CD4-positive, alpha-beta T cell treated with Interleukin-17A for 1 hour (primary cell): ENCODE measurements around the gene MLN.

Experiments
- DNase-seq: peaks from one replicate; pipeline ENCODE4 v3.0.0-alpha.2; 2020

MLN gene, protein sequence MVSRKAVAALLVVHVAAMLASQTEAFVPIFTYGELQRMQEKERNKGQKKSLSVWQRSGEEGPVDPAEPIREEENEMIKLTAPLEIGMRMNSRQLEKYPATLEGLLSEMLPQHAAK

GRCh38 chr6:33803571-33804053, at the start of gene MLN:
Gene MLN (minus strand): TSS chr6:33804003. CDS start chr6:33801163, 2,840 bp downstream.
- DNase-seq = no peak

DNA sequence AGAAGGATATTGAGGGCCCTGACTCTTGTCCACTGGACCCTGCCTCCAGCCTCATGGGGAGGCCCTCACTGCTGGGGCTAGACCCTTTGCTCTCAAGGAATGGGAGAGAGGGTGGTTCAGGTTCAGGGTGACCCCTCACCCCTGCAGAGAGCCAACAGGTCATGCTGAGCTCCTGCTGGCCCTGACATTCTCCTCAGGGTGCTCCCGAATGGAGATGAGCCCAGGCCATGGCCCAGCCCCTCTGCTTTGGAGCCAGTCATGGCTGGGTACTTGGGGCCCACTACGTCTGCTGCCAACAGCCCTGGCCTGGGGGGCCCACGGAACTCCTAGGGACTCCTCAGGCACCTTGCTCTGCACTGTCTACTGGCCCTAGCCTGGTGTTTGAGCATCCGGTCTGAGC, 49.2 kb upstream of the MLN start:
- DNase-seq = no peak

DNA sequence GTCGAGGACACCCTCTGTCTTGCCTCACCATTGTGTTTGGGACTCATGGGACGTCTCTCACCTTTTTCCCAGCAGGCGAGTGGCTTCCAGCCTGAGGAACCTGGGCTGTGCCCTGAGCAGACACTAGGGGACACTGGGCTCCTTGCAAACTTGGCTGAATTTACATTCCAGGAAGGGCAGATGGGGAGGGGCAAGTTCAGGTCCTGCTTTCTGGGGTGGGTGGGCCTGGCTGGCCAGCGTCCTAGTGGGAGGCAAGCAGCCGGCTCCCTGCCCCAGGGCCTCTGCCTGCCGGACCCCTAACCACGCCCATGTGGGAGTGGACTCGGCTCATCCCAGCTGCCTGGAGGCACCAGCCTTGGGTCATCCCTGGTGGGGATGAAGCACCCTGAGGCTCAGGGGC, 48.2 kb upstream of the MLN start:
- peak; percentile 34 for DNase-seq

GRCh38 chr6:33850869-33851541, 47.2 kb upstream of the MLN start:
- DNase-seq = no peak

- DNase-seq = no peak
Measured at GRCh38 chr6:33850296-33850695, 46.5 kb upstream of the MLN start.

DNA sequence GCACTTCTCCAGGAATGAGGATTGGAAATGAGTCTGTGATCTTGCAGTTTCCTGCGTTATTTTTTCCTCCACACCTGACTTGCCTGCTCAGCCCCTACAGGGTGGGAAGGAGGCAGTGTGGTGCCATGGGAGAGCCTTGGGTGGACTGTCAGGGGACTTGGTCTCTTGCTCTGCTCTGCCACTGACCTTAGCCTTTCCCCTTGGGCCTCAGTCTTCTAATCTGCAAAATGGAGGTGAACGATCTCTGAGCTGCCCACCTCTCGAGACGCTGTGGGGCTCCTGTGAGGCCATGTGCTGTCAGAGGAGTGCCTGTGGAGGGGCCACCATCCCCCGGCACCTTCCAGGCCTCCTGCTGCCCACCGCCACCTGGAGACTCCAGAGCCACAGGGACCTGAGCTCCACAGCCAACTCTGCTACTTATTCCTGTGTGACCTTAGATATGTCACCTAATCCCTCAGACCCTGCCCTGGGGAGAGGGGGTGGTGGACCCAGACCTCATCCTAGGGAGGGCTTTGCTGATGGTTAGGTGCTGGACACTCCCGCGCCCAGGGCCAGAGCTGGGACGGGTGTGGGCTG, 45.8 kb upstream of the MLN start:
- DNase-seq = no peak

GRCh38 chr6:33848484-33848883, 44.7 kb upstream of the MLN start:
- DNase-seq = no peak

DNA sequence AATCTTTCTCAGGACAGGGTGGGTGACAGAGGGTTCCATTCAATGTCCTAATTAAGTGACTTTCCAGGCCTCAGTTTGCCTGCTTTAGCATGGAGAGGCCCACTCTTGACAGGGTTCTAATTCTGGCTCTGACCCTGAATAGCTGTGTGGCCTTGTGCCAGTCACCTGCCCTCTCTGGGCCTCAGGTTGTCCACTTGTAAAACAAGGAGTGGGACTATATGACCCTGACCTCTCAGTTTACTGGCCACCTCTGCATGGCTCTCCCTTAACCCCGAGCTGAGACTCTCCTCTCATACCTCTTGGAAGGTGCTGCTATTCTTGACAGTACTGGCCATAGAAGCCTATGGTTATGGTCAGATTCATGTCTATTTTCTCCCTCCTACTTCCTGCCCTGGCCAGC, 44.1 kb upstream of the MLN start:
- no peak for DNase-seq

DNA sequence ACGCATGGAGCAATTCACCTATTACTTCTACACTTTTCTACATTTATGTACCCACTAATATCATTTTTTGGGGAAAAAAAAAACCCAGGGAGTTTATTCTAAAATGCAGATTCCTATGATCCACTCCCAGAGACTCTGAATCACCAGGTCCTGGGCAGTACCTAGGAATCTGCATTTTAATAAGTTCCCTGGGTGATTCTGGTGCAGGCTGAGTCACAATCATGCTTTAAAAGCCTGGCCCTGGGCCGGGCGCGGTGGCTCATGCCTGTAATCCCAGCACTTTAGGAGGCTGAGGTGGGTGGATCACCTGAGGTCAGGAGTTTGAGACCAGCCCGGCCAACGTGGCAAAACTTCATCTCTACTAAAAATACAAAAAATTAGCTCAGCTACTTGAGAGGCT, 43.3 kb upstream of the MLN start:
- DNase-seq = no peak

DNA sequence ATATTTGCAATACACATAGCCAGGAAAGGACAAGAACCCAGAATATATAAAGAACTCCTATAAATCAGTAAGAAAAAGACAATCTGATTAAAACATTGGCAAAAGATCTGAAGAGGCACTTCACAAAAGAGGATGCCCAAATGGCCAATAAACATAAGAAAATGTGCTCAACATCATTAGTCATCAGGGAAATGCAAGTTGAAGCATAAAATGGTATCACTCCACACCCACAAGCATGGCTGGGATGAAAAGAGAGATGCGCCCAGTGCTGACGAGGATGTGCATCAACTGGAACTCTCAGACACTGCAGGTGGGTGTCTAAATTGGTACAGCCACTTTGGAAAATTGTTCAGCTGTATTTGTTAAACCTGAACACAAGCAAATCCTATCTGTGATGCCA, 42.4 kb upstream of the MLN start:
- no peak for DNase-seq

GRCh38 chr6:33845031-33845745, 41.4 kb upstream of the MLN start:
- DNase-seq = no peak

- DNase-seq = no peak
Measured at GRCh38 chr6:33843131-33844121, 39.6 kb upstream of the MLN start.

DNA sequence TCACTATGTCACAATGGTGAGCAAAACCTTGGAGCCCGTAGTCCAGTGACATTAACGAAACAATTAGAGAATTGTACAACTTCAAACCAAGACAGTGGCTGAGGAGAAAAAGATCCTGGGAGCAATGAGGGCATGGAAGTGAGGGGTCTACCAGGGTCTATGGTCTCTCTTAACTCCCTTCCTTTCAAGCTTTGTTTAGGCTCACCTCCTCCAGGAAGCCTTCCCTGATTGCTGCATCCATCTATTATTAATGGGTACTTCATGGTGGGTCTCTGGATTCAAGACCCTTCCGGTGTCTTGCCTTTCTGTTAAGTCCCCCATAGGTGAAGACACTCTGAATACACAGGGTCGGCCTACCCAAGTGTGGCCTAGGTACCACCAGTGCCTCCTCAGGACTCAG, 38.1 kb upstream of the MLN start:
- DNase-seq = no peak

- DNase-seq = no peak
Measured at GRCh38 chr6:33841070-33841469, 37.3 kb upstream of the MLN start.

DNA sequence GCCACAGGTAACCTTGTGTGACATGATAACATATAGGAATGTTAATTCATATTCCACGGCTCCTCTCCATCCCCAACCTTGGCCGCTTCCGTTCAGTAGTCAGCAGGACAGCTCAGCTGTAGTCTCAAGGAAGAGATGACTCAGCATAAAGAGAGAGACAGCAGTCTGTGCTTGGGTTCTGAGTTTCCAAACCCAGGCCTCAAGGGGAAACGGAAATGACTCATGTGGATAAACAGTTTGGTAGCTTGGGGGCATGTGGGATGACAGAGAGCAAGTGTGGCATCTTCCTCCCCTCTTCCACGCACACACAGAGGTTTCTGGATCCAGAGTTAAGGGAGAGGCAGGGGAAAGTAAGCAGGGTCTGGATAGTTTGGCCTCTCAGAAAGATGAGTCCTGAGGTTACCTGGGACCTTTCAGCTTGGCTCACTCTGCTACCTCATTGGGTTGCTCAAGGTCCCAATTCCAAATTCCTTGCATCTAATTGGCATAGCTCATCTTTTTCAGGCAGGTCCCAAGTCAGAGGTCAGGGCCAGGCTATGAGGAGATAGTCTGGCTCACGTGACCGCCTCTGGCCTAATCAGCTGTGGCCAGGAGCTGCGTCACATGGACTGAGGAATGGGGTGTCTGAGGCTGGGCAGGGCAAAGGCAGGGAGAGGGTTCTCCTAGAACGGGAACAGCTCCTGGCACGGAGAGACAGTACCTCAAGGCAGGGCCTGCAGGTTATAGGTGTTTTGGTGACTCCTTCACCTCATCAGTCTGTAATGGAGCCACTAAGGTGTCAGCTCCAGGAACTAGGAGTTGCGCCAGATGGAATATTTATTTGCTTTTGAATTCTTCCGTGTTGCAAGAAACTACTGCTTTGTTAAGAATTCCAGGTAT, 36.5 kb upstream of the MLN start:
- no peak for DNase-seq

DNA sequence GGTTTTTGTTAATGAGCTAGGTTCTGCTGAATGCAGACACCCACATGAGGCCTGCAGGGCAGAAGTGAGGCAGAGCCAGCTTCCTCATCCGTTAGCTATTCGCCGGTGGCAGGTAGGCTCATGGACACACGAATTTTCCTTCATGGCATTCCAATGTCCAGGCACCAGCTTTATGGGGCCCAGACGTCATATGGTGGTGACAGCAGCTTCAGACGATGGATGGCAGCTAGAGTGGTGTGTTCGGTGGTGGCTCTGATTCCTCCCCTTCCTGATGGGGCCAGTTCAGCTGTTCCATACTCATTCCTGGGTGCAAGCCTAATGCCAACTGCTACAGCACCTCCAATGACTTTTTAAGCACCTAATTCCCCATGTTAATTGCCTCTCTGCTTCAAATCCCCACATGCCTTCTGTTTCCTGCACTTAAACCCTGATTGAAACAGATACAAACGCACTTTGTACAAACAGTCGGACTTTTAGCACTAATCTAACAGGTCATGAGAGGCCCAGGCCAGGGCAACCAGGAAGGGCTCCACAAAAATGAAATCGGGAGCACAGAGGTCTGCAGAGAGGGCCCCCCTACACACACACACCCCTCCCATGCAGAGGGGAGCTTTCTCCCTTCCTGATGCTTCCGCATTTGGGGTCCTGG, 35.7 kb upstream of the MLN start:
- no peak for DNase-seq

DNA sequence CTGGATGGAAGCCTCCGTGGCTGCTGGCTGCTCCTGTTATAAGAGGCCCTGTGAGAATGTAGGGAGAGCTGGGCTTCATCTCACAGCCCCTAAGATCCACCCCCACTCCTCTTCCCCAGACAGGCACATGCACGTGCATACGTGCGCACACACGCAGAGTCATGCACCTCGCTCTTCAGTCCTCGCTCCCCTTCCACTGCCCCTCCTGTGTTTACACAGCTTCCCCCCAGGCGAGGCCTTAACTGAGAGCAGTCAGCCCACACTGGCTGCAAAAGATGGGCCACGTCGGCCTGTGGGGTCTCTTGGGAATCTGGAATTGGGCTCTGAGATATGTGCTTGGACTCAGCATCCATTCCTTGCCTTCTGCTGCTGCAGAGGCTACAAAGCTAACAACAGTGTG, 35.2 kb upstream of the MLN start:
- DNase-seq = no peak

GRCh38 chr6:33837971-33838665, 34.3 kb upstream of the MLN start:
- DNase-seq = no peak

- no peak for DNase-seq
Measured at GRCh38 chr6:33836806-33837469, 33.1 kb upstream of the MLN start.
